ENCODE results near the gene ANKRD34A. TPM values are rescaled to one million over a fixed set of nuclear protein-coding genes. Genes with fewer than 3 reads are reported as not detected.
A peak's percentile ranks its signal among the peaks of the same experiment; 100 is the strongest.

The ANKRD34A gene
- 1 to 10 TPM in 2 of 5 donors, under 1 TPM in 3; 0.68 to 1.5 (median 0.90) TPM for polyA plus RNA-seq (ENCODE audit: insufficient read depth in 1 of 5, insufficient read length in 5 of 5, low replicate concordance in 1 of 5)
- long read RNA-seq, donor 1, partial matches to known transcripts, result 226 of 226 reads
- long read RNA-seq, donor 1, other reads (novel, unspliced or antisense), result 0 of 226 reads
- long read RNA-seq, donor 2, result 0 reads
- long read RNA-seq, donor 3, partial matches to known transcripts, result 247 of 247 reads
- long read RNA-seq, donor 3, other reads (novel, unspliced or antisense), result 0 of 247 reads
- long read RNA-seq, donor 4, partial matches to known transcripts, result 130 of 138 reads
- long read RNA-seq, donor 4, other reads (novel, unspliced or antisense), result 8 of 138 reads
- long read RNA-seq, donor 5, result 0 reads
- long read RNA-seq, donor 6, result 0 reads
- long read RNA-seq, donor 7, result 0 reads
- long read RNA-seq, donor 8, partial matches to known transcripts, result 47 of 61 reads
- long read RNA-seq, donor 8, other reads (novel, unspliced or antisense), result 14 of 61 reads

DNA sequence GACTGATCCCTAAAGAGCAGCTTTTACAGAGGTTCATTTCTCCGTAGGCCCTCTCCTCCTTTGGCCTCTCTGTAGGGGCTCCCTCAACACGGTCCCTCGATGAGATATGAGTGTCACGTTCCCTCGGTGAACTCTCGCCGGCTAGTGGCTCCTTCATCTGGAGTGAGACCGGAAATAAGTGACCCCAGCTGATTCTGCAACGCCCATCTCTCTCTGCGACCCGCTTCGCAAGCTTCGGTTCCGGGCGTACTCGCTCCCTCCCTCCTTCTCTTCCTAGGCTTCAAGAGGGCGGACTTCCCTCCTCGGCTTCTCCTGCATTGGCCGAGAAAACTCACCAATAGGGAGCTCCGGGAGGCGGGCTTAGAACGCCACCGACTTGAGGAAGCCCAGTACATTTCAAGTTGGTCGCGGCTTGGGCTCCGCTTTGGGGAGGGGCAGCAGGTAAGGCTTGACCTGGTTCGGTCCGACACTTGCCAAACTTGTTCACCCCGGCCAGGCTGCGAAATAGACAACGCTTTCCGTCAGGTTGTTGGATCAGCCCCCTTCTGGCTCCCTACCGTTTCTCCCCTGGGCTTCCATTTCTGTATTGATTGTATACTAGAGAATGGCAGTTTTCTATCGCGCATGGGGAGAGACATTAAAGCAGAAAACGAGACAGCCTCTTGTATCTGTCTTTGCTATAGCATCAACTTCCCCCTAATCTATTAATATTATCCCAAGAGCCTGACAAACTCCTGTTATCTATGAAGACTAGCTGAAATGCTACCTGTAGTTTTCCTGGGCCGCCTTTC is at the start of gene ANKRD34A, which contains the start of gene POLR3GL:
Gene ANKRD34A, minus strand, starts transcription at position 248 of the 791 bp plus-strand sequence. CDS start 2,816 bp downstream, outside the sequence.
Gene POLR3GL, plus strand, starts transcription at position 363 of the 791 bp plus-strand sequence. CDS start 10,176 bp downstream, outside the sequence.
- DNase-seq, result peak; percentile 90 to 94

- no peak for DNase-seq
These were observed 49.2 kb upstream of the ANKRD34A start for GRCh38 chr1:146013559-146013922.

DNA sequence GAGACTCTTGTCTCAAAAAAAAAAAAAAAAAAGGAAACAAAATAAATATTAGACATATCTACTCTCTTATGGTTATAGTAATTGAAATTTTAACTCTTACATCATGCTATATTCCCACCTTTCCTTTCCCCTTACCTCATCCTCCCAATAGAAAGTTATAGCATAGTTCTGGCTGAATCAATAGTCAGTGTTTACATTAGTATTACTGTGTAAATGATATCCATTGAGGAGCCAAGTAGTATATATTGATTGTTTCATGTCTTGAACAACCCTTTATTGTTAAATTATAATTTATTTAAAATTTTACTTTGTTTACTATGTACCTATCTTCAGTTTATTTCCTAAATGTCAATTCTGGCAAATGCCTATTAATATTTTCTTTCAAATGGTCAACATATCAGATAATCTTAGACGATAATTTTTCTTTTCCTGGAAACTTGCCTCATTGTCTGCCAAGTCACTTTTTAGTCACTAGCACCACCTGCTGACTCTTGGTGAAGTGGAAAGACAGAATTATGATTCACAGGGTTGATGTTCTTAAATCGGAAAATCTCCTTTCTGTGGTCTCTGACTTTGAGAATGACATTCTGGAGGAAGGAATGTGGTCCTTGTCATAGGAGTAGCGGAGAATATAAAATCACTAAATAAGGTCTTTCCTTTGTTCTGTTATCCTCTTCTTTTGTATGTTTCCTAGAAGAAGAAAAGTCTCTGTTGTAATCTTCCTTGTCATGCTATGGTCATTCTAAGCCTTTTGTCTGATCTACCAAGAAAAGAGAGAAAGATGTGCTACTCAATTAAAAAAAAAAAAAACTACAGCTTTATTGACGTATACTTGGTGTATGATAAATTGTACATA is 48.6 kb upstream of the ANKRD34A start:
- DNase-seq, result no peak

- DNase-seq, result no peak
These were observed 45.9 kb upstream of the ANKRD34A start for GRCh38 chr1:146010126-146010738.

- no peak for DNase-seq
These were observed 43.2 kb upstream of the ANKRD34A start for GRCh38 chr1:146007489-146008133.

GRCh38 chr1:146001709-146002108 is 37.3 kb upstream of the ANKRD34A start:
- no peak for DNase-seq

GRCh38 chr1:145999321-146000024 is 35.1 kb upstream of the ANKRD34A start:
- no peak for DNase-seq

- DNase-seq, result no peak
These were observed 33.3 kb upstream of the ANKRD34A start for GRCh38 chr1:145997718-145998023.

DNA sequence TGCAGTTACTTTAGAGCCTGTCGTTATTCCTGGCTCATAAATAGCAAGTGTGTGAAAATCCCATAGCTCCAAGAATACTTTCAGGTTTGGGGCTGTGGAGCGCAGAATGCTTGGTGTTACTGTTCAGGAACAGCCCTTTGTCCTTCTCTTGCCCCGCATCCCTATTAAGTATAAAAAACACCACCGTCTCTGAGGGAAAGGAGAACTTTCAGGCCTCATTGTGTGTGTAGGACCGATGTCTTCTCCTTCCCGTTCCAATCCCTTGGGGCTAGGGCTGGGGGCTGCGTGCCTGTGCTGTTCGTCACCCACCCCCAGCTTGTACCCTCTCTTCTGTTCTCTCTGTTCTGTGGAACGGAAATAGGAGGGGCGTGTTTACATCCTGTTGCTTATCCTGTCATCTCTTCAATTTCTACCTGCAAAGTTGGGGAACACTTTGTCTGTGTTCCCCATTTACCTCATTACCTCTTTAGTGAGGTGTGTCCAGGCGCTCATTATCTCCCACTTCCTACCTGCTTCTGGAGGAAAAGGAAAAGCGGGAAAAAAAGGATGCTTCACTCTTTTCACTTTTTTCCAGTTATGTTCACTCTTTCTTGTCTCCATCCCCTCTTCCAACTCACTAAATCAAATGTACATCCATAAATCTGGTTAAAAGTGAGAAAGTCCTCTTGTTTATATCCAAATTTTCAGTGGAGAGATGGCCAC is 32.8 kb upstream of the ANKRD34A start:
- no peak for DNase-seq

DNA sequence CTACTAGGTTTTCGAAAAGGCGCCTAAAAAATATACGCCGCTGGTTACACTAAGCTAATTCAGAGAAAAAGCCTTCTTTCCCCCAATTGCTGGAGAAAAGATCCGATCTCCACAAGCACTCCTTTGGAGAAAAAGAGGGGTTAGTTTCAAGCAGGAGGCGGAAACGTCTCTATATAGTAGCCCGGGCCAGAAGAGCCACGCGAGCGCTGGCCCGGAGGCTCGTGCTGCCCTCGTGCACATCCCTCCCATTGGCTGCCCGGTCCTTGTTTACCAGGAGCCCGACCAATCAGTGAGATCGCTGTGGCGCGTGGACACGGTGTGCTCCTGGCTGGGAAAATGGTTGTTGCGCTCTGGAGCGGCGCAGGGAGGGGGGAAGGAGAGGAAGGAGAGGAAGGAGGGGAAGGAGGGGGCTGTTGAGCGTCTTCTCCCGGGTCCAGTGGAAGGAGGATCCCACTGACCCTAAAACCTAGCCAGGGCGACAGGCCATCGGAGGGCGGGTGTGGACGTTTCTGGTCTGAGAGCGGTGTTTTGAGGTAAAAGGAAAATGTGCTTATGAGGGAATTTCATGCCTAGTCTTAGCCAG is 32.1 kb upstream of the ANKRD34A start, which contains the start of gene TXNIP:
Gene TXNIP, minus strand, starts transcription at position 147 of the 583 bp plus-strand sequence. CDS start 313 bp downstream, outside the sequence.
- DNase-seq, result peak; percentile 98 to 99

DNA sequence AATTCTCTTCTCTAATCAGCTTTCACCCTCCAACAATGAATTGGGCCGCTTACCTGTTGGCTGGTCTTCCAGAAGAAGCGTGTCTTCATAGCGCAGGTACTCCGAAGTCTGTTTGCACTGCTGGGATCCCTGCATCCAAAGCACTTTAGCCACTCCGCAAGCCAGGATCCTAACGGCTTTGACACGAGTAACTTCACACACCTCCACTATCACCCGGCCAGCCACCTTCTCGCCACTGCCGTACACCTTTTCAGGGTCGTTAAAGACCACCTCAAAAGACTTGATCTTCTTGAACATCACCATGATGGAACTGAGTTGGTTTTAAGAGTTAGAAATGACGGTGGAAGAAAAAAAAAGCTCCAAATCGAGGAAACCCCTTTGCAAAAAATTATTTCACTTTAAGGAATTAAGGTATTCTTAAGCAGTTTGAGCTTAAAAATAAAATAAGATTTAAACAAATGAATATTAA is 31.6 kb upstream of the ANKRD34A start:
- DNase-seq, result no peak

GRCh38 chr1:145995148-145995881 is 30.9 kb upstream of the ANKRD34A start:
- DNase-seq, result no peak

DNA sequence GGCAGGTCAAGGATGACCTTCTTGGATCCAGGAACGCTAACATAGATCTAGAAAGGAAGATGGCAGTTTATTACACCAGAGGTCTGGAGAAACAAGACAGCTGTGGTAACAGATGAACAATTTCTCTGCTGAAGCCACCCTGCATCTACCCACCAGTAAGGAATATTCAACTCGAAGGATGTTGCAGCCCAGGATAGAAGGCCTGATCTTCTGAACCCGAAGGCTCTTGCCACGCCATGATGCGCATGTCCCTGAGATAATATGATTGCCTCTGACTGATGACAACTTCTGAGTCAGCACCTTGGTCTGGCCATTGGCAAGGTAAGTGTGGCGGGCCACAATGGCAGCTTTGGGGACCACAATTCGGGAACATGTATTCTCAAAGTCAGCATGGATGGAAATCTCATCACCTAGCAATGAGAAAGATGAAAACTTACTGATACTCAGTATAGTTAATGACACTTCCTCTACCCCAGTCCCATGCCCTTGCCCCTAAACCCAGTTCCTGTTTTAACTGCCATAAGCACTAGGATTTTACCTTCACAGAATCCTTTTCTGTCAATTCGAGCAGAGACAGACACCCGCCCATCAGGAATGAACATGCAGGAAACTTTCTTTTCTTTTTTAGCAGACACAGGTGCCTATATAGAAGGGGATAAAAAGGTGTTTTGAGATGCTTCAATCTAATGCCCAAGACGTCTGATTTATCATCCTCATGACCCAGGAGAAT is 30.2 kb upstream of the ANKRD34A start:
- DNase-seq, result no peak

DNA sequence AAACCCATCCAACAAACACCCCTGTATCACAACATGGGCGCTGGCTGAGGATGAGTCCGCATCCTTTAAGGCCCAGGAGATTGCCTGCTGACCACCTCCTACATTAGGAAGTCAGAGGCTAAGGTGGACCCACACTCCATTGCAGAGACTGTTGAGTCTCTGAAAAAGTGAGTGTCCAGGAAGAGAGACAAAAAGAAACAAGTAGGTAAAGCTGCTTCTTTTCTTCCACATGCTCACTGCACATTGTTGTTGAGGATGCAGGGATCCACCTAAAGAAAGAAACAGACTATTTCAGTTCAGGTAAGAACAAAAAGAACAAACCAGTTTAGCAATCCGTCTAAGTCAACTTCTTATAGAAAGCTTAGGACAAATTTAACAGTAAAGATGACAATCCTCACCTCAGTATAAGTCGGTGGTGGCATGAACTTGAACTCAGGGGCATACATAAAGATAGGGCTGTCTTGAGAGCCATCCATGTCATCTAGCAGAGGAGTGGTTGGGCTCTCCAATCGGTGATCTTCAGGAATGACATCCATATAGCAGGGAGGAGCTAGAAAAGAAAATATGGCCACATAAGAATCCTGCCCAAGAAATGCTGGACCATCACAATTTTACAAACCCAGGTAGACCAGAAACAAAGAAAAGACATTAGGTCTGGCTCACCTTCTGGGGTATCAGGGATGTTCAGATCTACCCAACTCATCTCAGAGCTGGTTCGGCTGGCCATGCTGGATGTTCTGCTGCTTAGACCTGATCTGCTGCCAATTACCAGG is 29.4 kb upstream of the ANKRD34A start:
- DNase-seq, result no peak

GRCh38 chr1:145992958-145993617 is 28.7 kb upstream of the ANKRD34A start:
- no peak for DNase-seq

- DNase-seq, result no peak
These were observed 28.1 kb upstream of the ANKRD34A start for GRCh38 chr1:145992502-145992936.
